ENCODE measurements around the gene BRSK2.

BRSK2 gene

DNA sequence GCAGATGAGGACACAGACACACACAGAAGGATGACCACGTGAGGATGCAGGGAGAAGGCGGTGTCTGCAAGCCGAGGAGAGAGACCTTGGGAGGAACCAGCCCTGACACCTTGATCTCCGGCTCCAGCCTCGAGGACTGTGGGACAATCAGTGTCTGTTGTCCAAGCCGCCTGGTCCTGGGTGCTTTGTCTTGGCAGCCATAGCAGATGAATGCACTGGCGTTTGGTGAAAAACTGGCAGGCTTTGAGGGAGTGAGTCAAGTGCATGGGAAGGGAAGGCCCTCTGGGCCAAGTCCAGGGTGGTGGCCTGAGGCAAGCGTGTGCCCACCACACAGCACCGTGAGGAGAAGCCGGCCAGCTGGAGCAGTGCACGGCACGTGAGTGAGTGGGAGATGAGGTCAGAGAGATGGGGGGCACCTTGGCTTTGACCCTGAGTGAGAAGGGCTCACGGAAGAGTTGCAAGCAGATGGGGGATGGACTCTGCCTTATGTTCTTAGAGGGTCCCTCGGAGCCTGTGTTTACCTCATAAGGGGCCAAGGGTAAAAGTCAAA is 12.4 kb upstream of the BRSK2 start:
- DNase-seq, result no peak

DNA sequence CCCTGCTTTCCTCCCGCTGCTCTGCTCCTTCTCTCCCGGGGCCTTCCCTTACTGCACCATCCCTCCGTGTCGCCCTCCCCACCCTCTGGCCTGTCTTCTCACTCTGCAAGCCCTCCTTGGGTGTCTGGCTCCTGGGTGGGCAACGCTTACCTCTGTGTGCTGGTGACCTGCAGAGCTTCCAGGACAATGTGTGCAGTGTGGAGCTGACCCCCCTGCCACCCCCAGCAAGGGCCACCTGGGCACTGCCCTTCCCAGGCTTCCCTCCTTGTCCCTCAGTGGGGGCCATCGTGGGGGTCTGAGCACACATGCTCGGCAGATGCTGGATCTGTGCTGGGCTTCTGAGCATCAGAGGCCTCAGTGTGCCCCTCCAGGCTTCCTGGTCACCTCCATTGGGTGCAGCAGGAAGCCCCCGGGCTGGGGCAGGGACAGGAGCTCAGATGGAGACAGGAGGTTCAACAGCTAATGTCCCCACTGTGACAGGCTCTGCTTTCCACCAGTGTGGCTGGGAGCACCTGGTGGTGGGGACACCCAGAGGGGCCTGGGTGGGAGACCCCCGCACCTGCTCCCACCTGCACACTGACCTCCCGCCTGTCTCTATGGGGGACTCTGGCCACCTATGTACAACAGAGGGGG is 7.8 kb upstream of the BRSK2 start:
- no peak for DNase-seq

DNA sequence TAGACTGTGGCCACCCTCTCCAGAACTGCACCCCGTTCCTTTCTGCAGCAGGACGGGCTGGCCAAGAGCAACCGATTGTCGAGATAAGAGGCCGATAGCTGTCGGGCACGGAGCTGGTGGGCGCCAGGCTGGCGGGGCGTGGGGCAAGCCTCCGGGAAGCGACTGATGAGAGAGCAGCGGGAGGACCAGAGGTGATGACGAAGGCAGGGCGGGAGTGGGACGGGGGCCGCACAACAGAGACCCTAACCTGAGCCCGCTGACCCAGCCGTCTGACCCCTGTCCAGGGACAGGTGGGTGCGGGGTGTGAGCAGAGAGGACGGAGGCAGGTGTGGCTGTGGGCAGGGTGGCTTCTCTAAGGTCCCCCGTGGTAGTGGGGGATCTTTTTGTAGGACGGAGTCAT is 7.3 kb upstream of the BRSK2 start:
- no peak for DNase-seq

DNA sequence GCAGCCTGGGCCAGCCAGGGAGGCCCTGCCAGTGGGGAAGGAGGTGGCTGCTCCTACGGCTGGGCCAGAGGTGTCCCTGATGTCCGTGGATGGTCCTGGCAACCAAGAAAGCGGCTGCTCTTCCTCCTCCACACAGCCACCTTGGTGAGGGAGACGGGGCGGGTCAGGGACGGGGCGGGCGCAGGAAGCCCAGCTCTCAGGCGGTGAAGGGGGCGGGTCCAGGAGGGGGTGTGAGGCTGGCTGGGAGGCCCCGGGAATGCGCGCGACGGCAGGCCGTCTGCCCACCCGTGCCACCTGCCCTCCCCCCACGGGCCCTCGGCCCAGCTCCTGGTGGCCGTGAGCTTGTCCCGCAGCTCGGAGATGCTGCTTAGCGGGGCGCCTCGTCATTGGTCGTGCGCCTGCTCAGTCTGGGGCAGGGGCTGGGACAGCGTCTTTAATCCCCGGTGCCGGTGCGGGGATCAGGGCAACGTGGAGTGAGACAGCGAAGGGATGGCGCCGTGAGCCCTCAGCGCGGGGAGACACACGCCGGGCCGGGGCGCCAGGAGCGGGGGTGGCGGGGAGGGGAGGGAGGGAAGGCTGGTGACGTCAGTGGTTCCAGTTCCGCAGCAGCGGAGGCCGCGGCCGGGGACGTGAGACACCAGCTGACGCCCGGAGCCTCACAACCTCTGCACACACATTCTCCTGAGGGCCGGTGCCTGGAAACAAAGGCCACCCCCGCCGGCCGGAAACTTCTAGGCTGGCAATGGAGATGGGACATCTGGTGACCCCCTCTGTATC is 6.7 kb upstream of the BRSK2 start:
- DNase-seq, result no peak

- no peak for DNase-seq
Observed at GRCh38 chr11:1384199-1384970, 5.3 kb upstream of the BRSK2 start.

- no peak for DNase-seq
Observed at GRCh38 chr11:1387521-1387920, 2.2 kb upstream of the BRSK2 start.

DNA sequence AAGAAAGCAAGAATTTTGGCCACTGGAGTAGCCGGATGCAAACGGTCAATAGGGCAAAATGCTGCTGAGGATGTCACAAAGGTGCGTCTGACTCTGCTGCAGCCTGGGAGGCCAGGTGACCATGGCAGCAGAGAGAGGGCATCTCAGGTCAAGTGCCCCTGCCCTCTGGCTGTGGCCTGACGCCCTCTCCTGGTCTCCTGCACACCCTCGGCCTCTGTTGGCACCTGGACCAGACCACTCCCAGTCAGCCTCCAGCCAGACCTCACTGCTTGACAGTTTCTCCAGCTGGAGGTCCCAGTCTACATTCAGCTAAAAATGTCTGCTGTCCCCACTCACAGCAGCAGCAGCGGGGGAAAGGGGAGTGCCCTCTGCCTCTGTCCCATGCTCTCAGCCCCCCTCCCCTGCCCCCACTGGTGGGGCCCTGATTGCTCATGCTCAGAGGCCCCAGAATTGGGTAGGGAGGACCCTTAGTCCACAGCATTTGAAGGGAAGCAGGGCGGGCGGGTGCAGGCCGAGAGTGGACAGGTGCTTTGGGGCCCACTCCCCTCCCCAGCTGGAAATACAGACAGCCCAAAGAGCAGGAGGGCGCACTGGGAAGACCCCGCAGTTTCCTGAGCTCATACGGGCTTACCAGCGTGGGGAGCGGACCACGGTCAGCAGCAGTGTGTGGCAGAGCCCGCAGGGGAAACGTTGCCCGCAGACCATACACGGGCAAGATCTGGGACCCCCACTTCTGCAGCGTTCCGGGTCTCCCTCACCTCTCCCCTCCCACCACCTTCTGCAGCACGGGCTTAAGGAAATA is 1.6 kb upstream of the BRSK2 start:
- no peak for DNase-seq

- no peak for DNase-seq
Observed at GRCh38 chr11:1388763-1389102, 1.0 kb upstream of the BRSK2 start.

DNA sequence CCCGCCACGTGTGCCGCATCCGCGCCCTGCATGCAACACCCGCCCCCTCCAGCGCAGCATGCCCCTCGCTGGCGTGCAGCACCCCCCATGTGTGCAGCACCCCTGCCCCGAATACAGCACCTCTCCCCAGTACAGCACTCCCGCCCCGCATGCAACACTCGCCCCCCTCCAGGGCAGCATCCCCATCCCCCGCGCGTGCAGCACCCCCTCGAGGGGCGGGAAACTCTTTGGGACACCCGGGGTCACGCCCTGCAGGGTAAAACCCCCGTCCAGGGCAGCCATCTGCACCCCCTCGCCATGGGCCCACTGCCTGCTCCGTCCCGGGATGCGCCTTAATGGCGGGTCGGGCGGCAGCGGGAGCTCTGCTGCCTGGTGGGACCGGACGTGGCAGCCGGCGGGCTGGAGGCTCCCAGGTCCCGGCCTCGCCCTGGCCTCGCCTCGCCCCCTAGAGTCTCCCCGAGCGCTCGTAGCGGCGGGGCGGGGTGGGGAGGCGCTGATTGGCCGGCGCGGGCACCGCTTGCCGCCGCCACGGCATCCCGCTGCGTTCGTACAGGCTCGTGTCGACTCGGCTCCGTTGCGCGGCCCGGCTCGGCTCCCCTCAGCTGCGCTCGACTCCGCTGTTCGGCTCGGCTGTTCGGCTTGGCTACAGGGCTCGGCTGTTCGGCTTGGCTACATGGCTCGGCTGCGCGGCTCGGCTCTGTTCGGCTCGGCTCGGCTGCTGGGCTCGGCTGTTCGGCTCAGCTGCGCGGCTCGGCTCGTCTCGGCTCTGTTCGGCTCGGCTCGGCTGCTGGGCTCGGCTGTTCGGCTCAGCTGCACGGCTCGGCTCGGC is 417 bp upstream of the BRSK2 start:
- peak; percentile 63 for DNase-seq

DNA sequence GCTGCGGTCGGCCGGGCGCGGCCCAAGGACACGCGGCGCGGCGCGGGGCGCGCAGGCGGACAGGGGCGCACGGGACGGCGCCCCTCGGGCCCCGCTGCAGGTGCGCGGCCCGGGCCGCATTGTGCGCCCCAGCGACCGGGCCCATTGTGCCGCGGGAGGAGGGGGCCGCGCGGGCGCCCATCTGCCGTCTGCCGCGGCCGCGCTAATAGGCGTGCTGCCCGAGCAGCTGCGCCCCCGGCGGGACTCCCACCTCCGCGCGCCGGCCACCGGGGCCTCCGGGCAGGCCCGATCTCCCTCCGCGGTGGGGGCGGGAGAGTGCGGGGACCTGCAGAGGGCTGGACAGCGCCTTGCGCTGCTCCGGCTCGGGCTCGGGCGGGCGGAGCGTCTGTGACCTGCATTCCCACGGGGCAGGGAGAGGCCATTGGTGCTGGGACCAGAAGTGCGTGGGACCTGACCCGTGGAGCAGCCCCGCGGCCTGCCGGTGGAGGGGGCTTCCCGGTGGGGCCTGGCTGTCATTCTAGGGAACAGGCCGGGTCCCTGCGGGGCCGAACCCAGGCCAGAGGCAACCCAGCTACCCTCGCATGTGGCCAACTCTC is 933 bp downstream of the BRSK2 start:
- DNase-seq, result no peak

- DNase-seq, result no peak
Observed at GRCh38 chr11:1391165-1392075, 1.7 kb downstream of the BRSK2 start.

- DNase-seq, result no peak
Observed at GRCh38 chr11:1392111-1392510, 2.4 kb downstream of the BRSK2 start.

DNA sequence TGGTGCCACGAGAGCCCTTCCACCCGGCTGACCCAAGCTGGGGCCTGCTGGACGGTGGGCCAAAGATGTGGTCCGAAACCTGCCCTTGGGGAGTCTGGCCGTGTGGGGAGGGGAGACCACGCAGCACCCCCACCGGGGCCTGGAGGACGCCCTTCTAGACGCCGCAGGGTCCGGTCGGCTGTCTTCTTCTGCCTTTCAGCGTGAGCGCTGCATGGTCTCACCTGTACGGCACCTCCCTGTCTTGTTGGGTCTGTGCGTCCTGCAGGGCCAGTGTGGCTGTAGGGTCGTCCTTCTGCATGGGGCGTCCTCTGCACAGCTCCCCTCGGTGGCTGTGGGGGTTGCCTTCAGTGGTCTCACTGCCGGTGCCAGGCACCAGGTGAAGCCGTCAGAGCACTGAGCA is 2.8 kb downstream of the BRSK2 start:
- DNase-seq, result no peak

GRCh38 chr11:1393038-1393710 is 3.4 kb downstream of the BRSK2 start:
- no peak for DNase-seq

GRCh38 chr11:1394936-1395772 is 5.4 kb downstream of the BRSK2 start:
- DNase-seq, result no peak

DNA sequence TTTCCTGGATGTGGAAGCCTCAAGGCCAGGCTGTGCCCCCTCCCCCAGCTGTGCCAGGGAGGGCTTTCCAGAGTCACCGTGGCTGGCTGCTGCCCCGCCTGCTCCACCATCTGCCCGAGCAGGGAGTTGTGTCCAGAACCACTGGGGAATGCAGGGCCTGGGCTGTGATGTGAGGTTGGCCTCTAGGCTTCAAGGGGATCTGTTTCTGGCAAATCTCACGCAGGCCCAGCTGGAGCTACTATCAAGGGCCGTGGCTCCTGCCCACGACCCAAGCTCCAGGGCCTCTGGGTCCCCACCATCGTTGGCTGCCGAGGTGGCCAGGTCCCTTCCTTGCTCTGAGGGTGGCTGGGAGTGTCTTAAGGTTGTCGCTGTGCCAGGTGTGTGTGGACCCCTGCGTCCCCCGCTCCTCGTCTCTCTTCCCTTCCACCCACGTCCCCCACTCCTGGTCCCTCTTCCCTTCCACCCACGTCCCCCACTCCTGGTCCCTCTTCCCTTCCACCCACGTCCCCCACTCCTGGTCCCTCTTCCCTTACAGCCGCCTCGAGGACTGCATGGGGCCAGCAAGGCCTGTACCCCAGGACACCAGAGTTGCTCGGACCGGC is 6.1 kb downstream of the BRSK2 start:
- no peak for DNase-seq

- DNase-seq, result no peak
Observed at GRCh38 chr11:1396375-1396841, 6.7 kb downstream of the BRSK2 start.

DNA sequence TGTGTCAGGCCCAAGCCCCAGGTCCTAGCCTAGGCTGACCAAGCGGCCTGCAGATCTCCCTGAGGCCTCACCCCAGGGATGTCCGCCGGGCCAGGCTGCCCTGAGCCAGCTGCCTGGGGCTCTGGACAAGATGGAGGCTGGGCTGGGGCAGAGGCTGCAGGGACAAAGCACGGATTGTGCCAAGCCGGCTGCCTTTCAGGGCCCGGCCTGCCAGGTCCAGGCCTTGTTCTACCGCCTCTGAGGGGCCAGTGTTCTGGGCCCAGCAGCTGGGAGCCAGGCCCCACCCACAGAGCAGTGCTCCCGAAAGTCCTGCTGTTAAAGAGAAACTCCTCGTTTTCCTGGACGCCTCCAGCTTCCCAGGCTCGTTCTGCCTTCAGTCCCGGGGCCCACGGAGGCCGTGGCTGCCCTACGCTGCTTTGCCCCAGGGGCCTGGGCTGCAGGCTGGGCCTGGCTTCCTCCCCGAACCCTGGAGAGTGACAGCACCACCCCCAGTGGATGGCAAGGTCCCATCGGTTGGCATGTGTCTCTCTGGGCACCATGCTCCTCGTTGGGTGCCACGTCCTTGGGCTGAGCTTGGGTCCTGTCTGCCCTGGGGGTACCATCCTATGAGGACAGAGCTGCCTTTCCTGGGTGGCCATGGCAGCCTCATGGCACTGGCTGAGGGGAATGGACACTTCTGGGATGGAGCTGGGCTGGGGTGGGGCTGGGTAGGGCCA is 7.6 kb downstream of the BRSK2 start:
- DNase-seq, result no peak
